ENCODE data around the gene MAPK12. TPM values are rescaled to one million over a fixed set of nuclear protein-coding genes. Genes with fewer than 3 reads are reported as not detected.
A peak's percentile ranks its signal among the peaks of the same experiment; 100 is the strongest.

Gene MAPK12
- total and polyA plus RNA-seq, 2 of the 8 experiments (the other 6 are each of a cell fraction or from before 2014, with no cell fraction given) = 17.3 to 20.3 TPM

DNA sequence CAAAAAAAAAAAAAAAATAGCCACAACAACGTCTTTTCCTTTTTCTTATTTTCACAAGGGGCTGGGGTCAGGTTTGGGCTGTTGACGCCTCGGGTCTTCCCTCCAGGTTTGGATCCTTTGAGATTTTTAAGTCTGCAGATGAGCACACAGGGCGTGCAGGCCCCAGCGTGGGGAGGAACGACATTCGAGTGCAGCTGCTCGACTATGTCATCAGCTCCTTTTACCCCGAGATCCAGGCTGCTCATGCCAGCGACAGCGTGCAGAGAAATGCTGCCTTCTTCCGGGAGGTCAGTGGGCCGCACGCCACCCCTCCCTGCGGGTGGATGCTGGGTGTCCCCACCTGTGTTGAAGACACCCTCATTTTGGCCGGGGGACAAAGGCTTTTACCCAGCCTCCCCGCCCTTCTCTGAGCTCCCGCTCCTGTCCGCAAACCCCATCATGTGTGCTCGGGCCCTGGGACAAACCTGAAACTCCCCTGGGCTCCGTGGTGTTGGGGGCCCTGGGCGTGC lies 53.0 kb downstream of the MAPK12 start:
- Histone ChIP-seq H3K36me3 (ENCODE audit: control insufficient read depth in 2 of 4, insufficient read depth in 4 of 4, low read length in 3 of 4) (peaks cover 4 to 29% (median 21%) of the 10 kb centered on the region in 4 experiments; a peak in 7 of 8 replicates), H3K4me3 (ENCODE audit: extremely low read depth in 1 of 4, insufficient read depth in 2 of 4, low read depth in 3 of 4, low read length in 4 of 4) (no peak overlapping the region), H3K4ac (replicated peaks; ENCODE audit: insufficient read length, low read depth, low read length) (no peak overlapping the region), H2BK15ac (ENCODE audit: low read length) (no peak overlapping the region), H4K20me1 (replicated peaks in 1 of 2; ENCODE audit: control insufficient read depth in 1 of 2, insufficient read depth in 2 of 2, low read length in 2 of 2) (peaks cover 8 to 25% of the 10 kb centered on the region in 2 experiments), H3K9me3 (ENCODE audit: insufficient read depth in 2 of 2, low read depth in 1 of 2, low read length in 1 of 2) (no peaks in the 10 kb centered on the region), H3K79me2 (ENCODE audit: control insufficient read depth in 1 of 2, insufficient read depth in 2 of 2, low read length in 2 of 2) (peaks cover 0 to 13% of the 10 kb centered on the region in 2 experiments; a peak in 1 of 4 replicates), H4K5ac (ENCODE audit: insufficient read length, low read depth, low read length) (no peak overlapping the region), H2AFZ (ENCODE audit: low read length) (no peak overlapping the region), H3K18ac (ENCODE audit: extremely low read depth, low read length) (no peak overlapping the region), H3K4me1 (replicated peaks in 1 of 4; ENCODE audit: control insufficient read depth in 3 of 4, insufficient read depth in 4 of 4, low read length in 3 of 4) (peaks cover 0 to 3% (median 1%) of the 10 kb centered on the region in 4 experiments; a peak in 2 of 7 replicates), H3K4me2 (ENCODE audit: insufficient read depth in 1 of 2, low read depth in 2 of 2, low read length in 2 of 2) (no peak overlapping the region), H3K79me1 (ENCODE audit: low read depth, low read length) (peaks cover 5% of the 10 kb centered on the region; the same call in 1 of the 2 replicates), H2BK20ac (ENCODE audit: low read length) (no peak overlapping the region), H3K9ac (replicated peaks in 1 of 4; ENCODE audit: extremely low read depth in 1 of 4, low read depth in 3 of 4, low read length in 3 of 4) (no peak overlapping the region), H2BK5ac (ENCODE audit: low read depth, low read length) (no peak overlapping the region), H3K23ac (ENCODE audit: insufficient read length) (no peak overlapping the region), H3K27me3 (replicated peaks in 1 of 4; ENCODE audit: control insufficient read depth in 3 of 4, extremely low read depth in 1 of 4, insufficient read depth in 3 of 4, low read length in 3 of 4) (no peaks in the 10 kb centered on the region), H3K56ac (replicated peaks; ENCODE audit: insufficient read length, low read depth, low read length) (no peak overlapping the region), H3K23me2 (ENCODE audit: low read depth, low read length) (no peaks in the 10 kb centered on the region), H4K8ac (ENCODE audit: extremely low read depth, insufficient read depth, low read length) (peak overlapping the region; percentile 14; the same call in 1 of the 2 replicates), H2BK120ac (replicated peaks; ENCODE audit: low read depth, low read length) (no peak overlapping the region), H2AK5ac (ENCODE audit: low read depth, low read length) (no peak overlapping the region), H2BK12ac (ENCODE audit: low read depth, low read length) (no peak overlapping the region), H4K91ac (replicated peaks; ENCODE audit: insufficient read length, low read length) (no peak overlapping the region), H3K27ac (ENCODE audit: low read depth, low read length) (no peak overlapping the region), H3K14ac (ENCODE audit: insufficient read length) (no peak overlapping the region)
- POLR2A ChIA-PET (ENCODE audit: partially characterized antibody) = interaction anchor here (0.6 to 1.6 kb wide), 5 partner anchors 9 to 28 kb away, joined by 3 to 4 read pairs (median 3); no protein-coding TSS in a partner anchor
- FAIRE-seq (no peak), DNase-seq (ENCODE audit: low read depth in 1 of 2, low spot score in 2 of 2) (no peak)
- TF ChIP-seq POU5F1 (IDR thresholded peaks at IDR 0.05; ENCODE audit: low read depth, low read length) = no peak
- TF ChIP-seq, protein P1, sequence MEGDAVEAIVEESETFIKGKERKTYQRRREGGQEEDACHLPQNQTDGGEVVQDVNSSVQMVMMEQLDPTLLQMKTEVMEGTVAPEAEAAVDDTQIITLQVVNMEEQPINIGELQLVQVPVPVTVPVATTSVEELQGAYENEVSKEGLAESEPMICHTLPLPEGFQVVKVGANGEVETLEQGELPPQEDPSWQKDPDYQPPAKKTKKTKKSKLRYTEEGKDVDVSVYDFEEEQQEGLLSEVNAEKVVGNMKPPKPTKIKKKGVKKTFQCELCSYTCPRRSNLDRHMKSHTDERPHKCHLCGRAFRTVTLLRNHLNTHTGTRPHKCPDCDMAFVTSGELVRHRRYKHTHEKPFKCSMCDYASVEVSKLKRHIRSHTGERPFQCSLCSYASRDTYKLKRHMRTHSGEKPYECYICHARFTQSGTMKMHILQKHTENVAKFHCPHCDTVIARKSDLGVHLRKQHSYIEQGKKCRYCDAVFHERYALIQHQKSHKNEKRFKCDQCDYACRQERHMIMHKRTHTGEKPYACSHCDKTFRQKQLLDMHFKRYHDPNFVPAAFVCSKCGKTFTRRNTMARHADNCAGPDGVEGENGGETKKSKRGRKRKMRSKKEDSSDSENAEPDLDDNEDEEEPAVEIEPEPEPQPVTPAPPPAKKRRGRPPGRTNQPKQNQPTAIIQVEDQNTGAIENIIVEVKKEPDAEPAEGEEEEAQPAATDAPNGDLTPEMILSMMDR (IDR thresholded peaks at IDR 0.05; ENCODE audit: control extremely low read depth in 1 of 3, insufficient read depth in 1 of 3, low read depth in 1 of 3, low read length in 3 of 3) = no peak
- TF ChIP-seq NANOG (IDR thresholded peaks at IDR 0.05; ENCODE audit: insufficient read depth, low read depth, low read length, poor library complexity, severe bottlenecking) = no peak
- TF ChIP-seq ZNF274 (IDR thresholded peaks at IDR 0.05; ENCODE audit: borderline replicate concordance, extremely low read depth, low read length) = no peak
- no peak for TF ChIP-seq GABPA (IDR thresholded peaks at IDR 0.05; ENCODE audit: borderline replicate concordance, insufficient read depth, low read length)
- TF ChIP-seq PHF8 (conservative IDR thresholded peaks at IDR 0.05; ENCODE audit: low read depth, low read length) = no peak
- WGBS, 2 experiments (ENCODE audit: extremely low coverage in 1 of 2, insufficient coverage in 1 of 2, insufficient read length in 1 of 2, insufficient replicate concordance in 2 of 2, low coverage in 1 of 2, low lambda C conversion rate in 2 of 2, missing lambda C conversion rate in 1 of 2) = 93% methylated on average over 21 of the region's 22 CpGs; no CpG with 5 or more reads in 1 of the 2 experiments
- CTCF ChIA-PET (ENCODE audit: partially characterized antibody) = interaction anchor here (0.5 to 7.0 kb wide), 14 partner anchors 10 to 441 kb away, joined by 3 to 83 read pairs (median 4); partner anchors contain the start of gene PANX2

All from H1 (cell line).